ENCODE results near the gene NECAB3.

The NECAB3 gene

GRCh38 chr20:33677991-33678702 is 3.9 kb upstream of the NECAB3 start:
- no peak for DNase-seq (ENCODE audit: low read depth in 2 of 2)

- DNase-seq (ENCODE audit: low read depth in 2 of 2), result no peak
These were observed 2.7 kb upstream of the NECAB3 start for GRCh38 chr20:33676652-33677645.

- DNase-seq (ENCODE audit: low read depth in 2 of 2), result no peak
These were observed 1.9 kb upstream of the NECAB3 start for GRCh38 chr20:33676121-33676520.

GRCh38 chr20:33675136-33675959 is 1.1 kb upstream of the NECAB3 start:
- DNase-seq (ENCODE audit: low read depth in 2 of 2), result no peak

GRCh38 chr20:33673410-33674293 is 576 bp downstream of the NECAB3 start:
- no peak for DNase-seq (ENCODE audit: low read depth in 2 of 2)

GRCh38 chr20:33673114-33673409 is 1.2 kb downstream of the NECAB3 start:
- DNase-seq (ENCODE audit: low read depth in 2 of 2), result no peak

- DNase-seq (ENCODE audit: low read depth in 2 of 2), result no peak
These were observed 1.7 kb downstream of the NECAB3 start for GRCh38 chr20:33672426-33673113.

GRCh38 chr20:33671573-33672288 is 2.5 kb downstream of the NECAB3 start:
- DNase-seq (ENCODE audit: low read depth in 2 of 2), result no peak

GRCh38 chr20:33670715-33671499 is 3.3 kb downstream of the NECAB3 start:
- no peak for DNase-seq (ENCODE audit: low read depth in 2 of 2)

GRCh38 chr20:33669873-33670640 is 4.2 kb downstream of the NECAB3 start:
- no peak for DNase-seq (ENCODE audit: low read depth in 2 of 2)

- DNase-seq (ENCODE audit: low read depth in 2 of 2), result no peak
These were observed 5.0 kb downstream of the NECAB3 start for GRCh38 chr20:33669224-33669623.

- no peak for DNase-seq (ENCODE audit: low read depth in 2 of 2)
These were observed 5.6 kb downstream of the NECAB3 start for GRCh38 chr20:33668466-33669155.

GRCh38 chr20:33667676-33668465 is 6.4 kb downstream of the NECAB3 start:
- DNase-seq (ENCODE audit: low read depth in 2 of 2), result peak; percentile 68 to 73

- no peak for DNase-seq (ENCODE audit: low read depth in 2 of 2)
These were observed 7.0 kb downstream of the NECAB3 start for GRCh38 chr20:33667245-33667675.

GRCh38 chr20:33666293-33667244 is 7.7 kb downstream of the NECAB3 start, which contains the start of gene ACTL10:
Gene ACTL10, plus strand, starts transcription at chr20:33666943. Its CDS starts 555 bp downstream, at chr20:33667498.
- DNase-seq (ENCODE audit: low read depth in 2 of 2), result peak; percentile 80 to 88

Data from stimulated activated CD8-positive, alpha-beta memory T cell treated with anti-CD3 and anti-CD28 coated beads, Interleukin-2, amount 100 ng/mL, for 48 hours (primary cell).